Smooth muscle cell (in vitro differentiated cells): ENCODE data around the gene BMP8B. TPM values are rescaled to one million over a fixed set of nuclear protein-coding genes. Genes with fewer than 3 reads are reported as not detected.
"Not testable (repeated sequence)": the region's sequence is repeated elsewhere in the genome, so short reads cannot be mapped to it uniquely, and the experiment has no call there.

Experiments
- DNase-seq: peaks from one replicate; lab custom pipeline; 2025; ENCODE audit not compliant: unreplicated experiment; lab: John Stamatoyannopoulos, UW
- H2AFZ ChIP-seq: fragments of 200-600 bp; sonication (generic); 2 replicates; pipeline ENCODE4 v1.6.0; 2016; ENCODE audit warnings: antibody characterized with exemption, low read depth, mild to moderate bottlenecking
- H3F3A ChIP-seq: fragments of 200-600 bp; sonication (generic); 2 replicates; pipeline ENCODE4 v1.6.0; 2017; ENCODE audit warnings: antibody characterized with exemption, low read depth
- H3K27ac ChIP-seq: fragments of 200-600 bp; sonication (generic); 2 replicates; pipeline ENCODE4 v1.5.1; 2016; ENCODE audit warnings: low read depth, mild to moderate bottlenecking
- H3K27me3 ChIP-seq: fragments of 200-600 bp; sonication (generic); 2 replicates; pipeline ENCODE4 v1.6.1; 2016; ENCODE audit warnings: low read depth, mild to moderate bottlenecking
- H3K36me3 ChIP-seq: fragments of 200-600 bp; sonication (generic); 2 replicates; pipeline ENCODE4 v1.5.1; 2016; ENCODE audit warnings: low read depth
- H3K4me1 ChIP-seq: fragments of 200-600 bp; sonication (generic); 2 replicates; pipeline ENCODE4 v1.5.1; 2016; ENCODE audit warnings: low read depth
- H3K4me2 ChIP-seq: fragments of 200-600 bp; sonication (generic); 2 replicates; pipeline ENCODE4 v1.6.0; 2016; ENCODE audit warnings: mild to moderate bottlenecking
- H3K4me3 ChIP-seq: fragments of 200-600 bp; sonication (generic); 2 replicates; pipeline ENCODE4 v1.5.1; 2016; ENCODE audit warnings: mild to moderate bottlenecking
- H3K79me2 ChIP-seq: fragments of 200-600 bp; sonication (generic); 2 replicates; pipeline ENCODE4 v1.6.0; 2016; ENCODE audit warnings: low read depth, mild to moderate bottlenecking
- H3K9ac ChIP-seq: fragments of 200-600 bp; sonication (generic); 2 replicates; pipeline ENCODE4 v1.6.0; 2016; ENCODE audit warnings: low read depth
- H3K9me3 ChIP-seq: fragments of 200-600 bp; sonication (generic); replicated peaks from 2 replicates; pipeline ENCODE4 v1.5.1; 2016; ENCODE audit warnings: low read depth
- H4K20me1 ChIP-seq: fragments of 200-600 bp; sonication (generic); 2 replicates; pipeline ENCODE4 v1.6.0; 2016; ENCODE audit warnings: low read depth
- CTCF ChIP-seq: fragments of 200-600 bp; sonication (generic); IDR thresholded peaks from 2 replicates; pipeline ENCODE4 v1.5.1; 2017; ENCODE audit warnings: borderline replicate concordance, mild to moderate bottlenecking, antibody characterized with exemption; ENCODE audit not compliant: insufficient read depth, poor library complexity, severe bottlenecking
- WGBS: methylation state at CpG from one replicate; pipeline ENCODE4 v1.1.7; 2016; ENCODE audit warnings: low lambda C conversion rate; 5-methylcytosine and 5-hydroxymethylcytosine counted together
- polyA plus RNA-seq: library from polyadenylated mRNA; unstranded; fragments of >200 nt; fragmentation: Nextera tagmentation; extraction: Ambion mirVana; gene quantifications from 2 replicates; pipeline ENCODE4 v1.2.1, GENCODE V29; 2016
- total RNA-seq: library from RNA; depleted of rRNA; stranded (reverse); fragments of >200 nt; gene quantifications from 2 replicates; pipeline ENCODE4 v1.2.3, GENCODE V29; 2014

BMP8B gene
- total and polyA plus RNA-seq, 2 experiments from 2014 or later: 0.06 TPM; not detected in 1

GRCh38 chr1:39787468-39787867 is 1.2 kb downstream of the BMP8B start:
- H3K27ac ChIP-seq: no peak overlapping the region
- no peaks in the 10 kb centered on the region for H3K36me3 ChIP-seq
- H3K4me3 ChIP-seq: no peak overlapping the region
- no peaks in the 10 kb centered on the region for H3K9me3 ChIP-seq
- H3F3A ChIP-seq: no peaks in the 10 kb centered on the region
- no peaks in the 10 kb centered on the region for H3K79me2 ChIP-seq
- 83% methylated on average over 11 of the region's 11 CpGs for WGBS
- no peak for DNase-seq
- H3K4me1 ChIP-seq: no peaks in the 10 kb centered on the region
- peaks cover 66% of the 10 kb centered on the region for H3K27me3 ChIP-seq
- no peaks in the 10 kb centered on the region for H4K20me1 ChIP-seq
- TF ChIP-seq CTCF: no peak
- H2AFZ ChIP-seq: no peak overlapping the region
- no peak overlapping the region for H3K4me2 ChIP-seq
- no peak overlapping the region for H3K9ac ChIP-seq

- H2AFZ ChIP-seq, H3K9me3 ChIP-seq, H3K4me1 ChIP-seq, DNase-seq, H3K27ac ChIP-seq, H4K20me1 ChIP-seq, H3K36me3 ChIP-seq, H3K4me2 ChIP-seq, H3F3A ChIP-seq, H3K4me3 ChIP-seq, H3K79me2 ChIP-seq, H3K9ac ChIP-seq: not testable (repeated sequence)
- H3K27me3 ChIP-seq: peaks cover 66% of the 10 kb centered on the region
- 95% methylated on average over 5 of the region's 5 CpGs for WGBS
Observed at GRCh38 chr1:39787108-39787375, 1.6 kb downstream of the BMP8B start.

DNA sequence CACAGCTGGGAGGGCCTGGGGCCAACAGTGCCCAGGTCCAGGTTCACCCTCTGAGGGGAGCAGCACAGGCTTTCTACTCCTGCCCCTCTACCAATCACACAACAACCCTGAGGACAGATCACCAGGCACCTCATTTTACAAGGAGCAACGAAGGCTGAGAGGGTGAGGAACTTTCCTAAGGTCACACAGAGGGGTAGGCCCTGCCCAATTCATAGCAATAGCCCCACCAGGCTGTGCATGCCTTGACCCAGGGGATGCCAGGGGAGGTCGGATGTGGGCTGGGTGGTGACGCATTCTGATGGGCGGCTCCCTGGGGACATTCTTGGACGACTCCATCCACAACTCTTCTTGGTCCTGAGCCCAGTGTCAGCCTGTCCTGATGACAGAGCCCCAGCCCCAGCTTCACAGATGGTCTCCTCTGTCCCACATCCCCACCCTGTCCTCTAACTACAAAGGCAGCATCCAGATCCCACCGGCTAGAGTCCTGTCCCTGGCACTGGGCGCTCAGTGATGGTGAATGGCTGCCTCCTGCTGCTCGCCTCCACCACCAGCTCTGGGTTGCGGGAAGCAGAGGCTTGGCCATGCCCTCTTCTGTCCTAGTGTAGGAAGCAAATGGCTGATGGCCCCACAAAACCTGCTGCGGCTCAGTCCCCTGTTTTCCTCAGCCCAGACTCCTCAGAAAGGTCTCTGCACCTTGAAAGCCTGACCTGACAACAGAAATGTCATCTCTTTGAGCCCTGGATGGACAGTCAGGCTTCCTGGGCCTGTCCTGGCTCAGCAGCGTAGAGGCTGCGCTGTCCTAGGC is 2.2 kb downstream of the BMP8B start:
- H3K4me3 ChIP-seq, H3K79me2 ChIP-seq, H3K9ac ChIP-seq, DNase-seq, H3K9me3 ChIP-seq, H2AFZ ChIP-seq, H3K4me2 ChIP-seq, H3K4me1 ChIP-seq, H3F3A ChIP-seq, H3K36me3 ChIP-seq, H3K27ac ChIP-seq, H4K20me1 ChIP-seq: not testable (repeated sequence)
- 91% methylated on average over 9 of the region's 12 CpGs for WGBS
- H3K27me3 ChIP-seq: peaks cover 63% of the 10 kb centered on the region

DNA sequence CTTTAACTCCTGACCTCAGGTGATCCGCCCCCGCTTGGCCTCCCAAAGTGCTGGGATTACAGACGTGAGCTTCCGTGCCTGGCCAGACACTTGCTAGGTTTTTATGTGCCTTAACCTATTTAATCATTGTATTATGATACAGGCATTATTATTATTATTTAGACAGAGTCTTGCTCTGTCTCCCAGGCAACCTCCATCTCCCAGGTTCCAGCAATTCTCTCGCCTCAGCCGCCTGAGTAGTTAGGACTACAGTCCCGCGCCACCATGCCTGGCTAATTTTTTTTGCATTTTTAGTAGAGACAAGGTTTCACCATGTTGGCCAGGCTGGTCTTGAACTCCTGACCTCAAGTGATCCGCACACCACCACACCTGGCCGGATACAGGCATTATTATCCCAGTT is 6.0 kb downstream of the BMP8B start:
- H3K79me2 ChIP-seq, H3K27ac ChIP-seq, H3K9ac ChIP-seq, H2AFZ ChIP-seq, H3K9me3 ChIP-seq, H3K36me3 ChIP-seq, H3F3A ChIP-seq, H3K4me2 ChIP-seq, H4K20me1 ChIP-seq, H3K4me1 ChIP-seq, H3K4me3 ChIP-seq, DNase-seq: not testable (repeated sequence)
- peaks cover 43% of the 10 kb centered on the region for H3K27me3 ChIP-seq
- 88% methylated on average over 10 of the region's 10 CpGs for WGBS

GRCh38 chr1:39782103-39782502 is 6.6 kb downstream of the BMP8B start:
- DNase-seq: no peak
- WGBS: 90% methylated on average over 6 of the region's 6 CpGs
- Histone ChIP-seq H3K36me3 (no peaks in the 10 kb centered on the region), H3K27me3 (peaks cover 37% of the 10 kb centered on the region), H3K9me3 (no peaks in the 10 kb centered on the region), H3K9ac (no peak overlapping the region), H3F3A (no peaks in the 10 kb centered on the region), H3K27ac (no peak overlapping the region), H4K20me1 (no peaks in the 10 kb centered on the region), H3K4me3 (no peak overlapping the region), H3K4me2 (no peak overlapping the region), H3K4me1 (no peaks in the 10 kb centered on the region), H2AFZ (no peak overlapping the region), H3K79me2 (no peaks in the 10 kb centered on the region)
- no peak for TF ChIP-seq CTCF
